ENCODE measurements around the gene RTEL1.
A peak's percentile ranks its signal among the peaks of the same experiment; 100 is the strongest.
"Not testable (repeated sequence)": the region's sequence is repeated elsewhere in the genome, so short reads cannot be mapped to it uniquely, and the experiment has no call there.

Gene RTEL1

GRCh38 chr20:63628246-63628975 lies 29.7 kb upstream of the RTEL1 start:
- DNase-seq = no peak

DNA sequence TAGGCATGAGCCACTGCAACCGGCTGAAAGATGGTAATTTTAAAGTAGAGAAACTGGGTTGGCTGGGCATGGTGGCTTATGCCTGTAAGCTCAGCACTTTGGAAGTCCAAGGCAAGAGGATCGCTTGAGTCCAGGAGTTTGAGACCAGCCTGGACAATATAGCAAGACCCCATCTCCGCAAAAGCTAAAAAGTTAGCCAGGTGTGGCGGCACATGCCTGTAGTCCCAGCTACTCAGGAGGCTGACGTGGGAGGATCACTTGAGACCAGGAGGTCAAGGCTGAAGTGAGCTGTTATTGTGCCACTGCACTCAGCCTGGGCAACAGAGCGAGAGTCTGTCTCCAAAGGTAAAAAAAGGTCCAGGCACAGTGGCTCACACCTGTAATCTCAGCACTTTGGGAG lies 27.2 kb upstream of the RTEL1 start:
- not testable (repeated sequence) for DNase-seq

DNA sequence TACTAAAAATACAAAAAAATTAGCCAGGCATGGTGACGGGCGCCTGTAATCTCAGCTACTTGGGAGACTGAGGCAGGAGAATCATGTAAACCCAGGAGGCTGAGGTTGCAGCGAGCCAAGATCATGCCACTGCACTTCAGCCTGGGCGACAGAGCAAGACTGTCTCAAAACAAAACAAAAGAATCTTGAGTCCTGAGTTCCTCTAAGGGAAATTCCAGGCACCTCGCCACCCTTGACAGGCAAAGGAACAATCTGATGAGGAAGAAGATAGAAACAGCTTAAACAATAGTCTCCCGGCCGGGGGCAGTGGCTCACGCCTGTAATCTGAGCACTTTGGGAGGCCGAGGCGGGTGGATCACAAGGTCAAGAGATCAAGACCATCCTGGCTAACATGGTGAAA lies 26.7 kb upstream of the RTEL1 start:
- DNase-seq = not testable (repeated sequence)

DNA sequence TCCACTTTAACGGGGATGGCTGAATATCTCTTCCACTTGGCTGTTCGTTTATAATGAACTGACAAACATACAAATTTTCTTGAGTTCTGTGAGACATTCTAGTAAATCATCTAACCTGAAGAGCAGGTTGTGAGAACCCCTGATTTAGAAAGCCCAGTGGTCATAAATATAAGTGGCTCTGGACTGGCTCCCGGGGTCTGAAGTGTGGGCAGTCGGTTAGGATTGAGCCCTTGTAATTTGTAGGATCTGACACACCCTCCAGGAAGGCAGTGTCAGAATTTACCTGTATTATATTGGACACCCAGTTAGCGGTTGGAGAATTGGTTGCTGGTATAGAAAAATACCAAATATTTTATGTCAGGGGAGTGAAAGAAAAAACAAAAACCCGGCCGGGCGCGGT lies 24.4 kb upstream of the RTEL1 start:
- DNase-seq = no peak

DNA sequence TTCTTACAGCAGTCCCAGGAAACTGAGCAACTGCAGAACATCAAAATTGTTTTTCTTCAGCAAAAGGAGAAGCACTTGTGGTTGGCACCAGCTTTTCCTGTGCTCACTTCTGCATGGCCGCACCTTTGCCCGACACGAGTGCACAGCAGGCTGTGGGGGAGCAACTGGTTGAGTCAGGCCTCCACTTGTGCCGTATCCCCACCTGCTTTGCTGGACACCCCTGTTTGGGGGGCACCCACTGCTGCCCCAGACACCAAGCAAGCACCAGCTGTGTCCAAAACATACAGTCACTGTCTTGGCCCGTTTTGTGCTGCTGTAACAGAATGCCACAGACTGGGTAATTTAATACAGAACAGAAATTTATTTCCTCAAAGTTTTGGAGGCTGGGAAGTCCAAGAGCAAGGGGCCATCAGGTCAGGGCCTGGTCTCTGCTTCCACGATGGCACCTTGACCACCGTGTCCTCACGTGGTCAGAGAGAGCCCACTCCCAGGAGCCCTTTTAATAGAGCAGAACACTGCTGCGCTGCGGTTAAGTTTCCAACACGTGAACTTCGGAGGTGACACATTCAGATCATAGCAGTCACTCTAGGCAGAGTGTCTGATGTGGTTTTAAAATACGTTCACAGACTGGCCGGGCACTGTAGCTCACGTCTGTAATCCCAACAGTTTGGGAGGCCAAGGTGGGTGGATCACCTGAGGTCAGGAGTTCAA lies 22.5 kb upstream of the RTEL1 start:
- DNase-seq = peak; percentile 72

DNA sequence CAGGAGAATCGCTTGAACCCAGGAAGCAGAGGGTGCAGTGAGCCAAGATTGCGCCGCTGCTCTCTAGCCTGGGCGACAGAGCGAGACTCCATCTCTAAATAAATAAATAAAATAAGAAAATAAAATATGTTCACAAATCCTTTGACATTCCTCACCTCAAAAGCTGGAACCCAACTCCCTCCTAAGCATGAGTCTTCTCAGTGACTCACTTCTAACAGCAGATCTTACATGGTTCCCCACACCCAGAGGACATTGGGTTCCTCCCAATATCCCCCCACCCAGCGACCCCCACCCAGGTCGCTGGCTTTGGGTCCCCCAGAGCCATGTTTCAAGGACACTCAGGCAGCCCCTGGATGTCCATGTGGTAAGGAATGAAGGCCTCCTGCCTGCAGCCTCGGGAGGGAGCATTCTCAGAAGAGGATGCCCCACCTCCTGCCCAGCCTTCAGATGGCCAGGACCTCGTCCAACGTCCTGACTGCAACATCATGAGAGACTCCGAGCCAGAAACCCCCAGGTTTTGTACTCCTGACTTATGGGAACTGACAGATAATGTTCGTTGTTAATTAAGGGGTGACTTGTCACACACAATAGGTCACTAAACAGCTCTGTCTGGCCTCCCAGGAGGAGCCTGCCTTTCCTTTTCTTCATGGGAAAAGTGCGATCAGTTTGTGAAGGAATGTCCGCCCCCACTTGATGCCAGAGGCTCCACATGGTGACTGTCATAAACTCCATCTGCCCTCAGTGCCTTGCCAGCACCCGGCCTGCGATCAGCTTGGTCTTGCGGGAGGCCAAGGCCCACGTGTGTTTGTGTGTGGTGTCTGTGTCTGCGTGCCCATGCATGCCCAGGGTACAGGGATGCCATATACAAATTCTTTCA lies 21.1 kb upstream of the RTEL1 start:
- no peak for DNase-seq

GRCh38 chr20:63639093-63639975 lies 18.8 kb upstream of the RTEL1 start:
- no peak for DNase-seq

DNA sequence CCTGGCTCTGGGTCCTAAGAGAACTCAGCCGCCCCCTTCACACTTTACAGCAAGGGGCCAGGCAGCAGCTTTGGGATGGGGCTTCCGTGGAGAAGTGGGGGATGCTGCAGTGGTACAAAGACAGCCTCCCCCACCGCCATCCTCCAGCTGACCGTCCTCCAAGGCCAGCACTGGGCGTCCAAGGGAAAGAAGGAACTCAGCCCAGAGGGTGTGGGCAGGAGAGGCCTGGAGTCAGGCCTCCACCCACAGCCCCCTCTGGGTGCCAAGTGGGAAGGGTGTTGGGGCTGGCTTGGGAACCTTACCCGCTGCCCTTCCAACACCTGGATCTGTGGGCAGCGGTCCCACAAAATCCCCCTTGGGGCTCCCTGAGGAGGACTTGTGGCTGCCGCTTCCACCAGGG lies 18.0 kb upstream of the RTEL1 start:
- DNase-seq = no peak

DNA sequence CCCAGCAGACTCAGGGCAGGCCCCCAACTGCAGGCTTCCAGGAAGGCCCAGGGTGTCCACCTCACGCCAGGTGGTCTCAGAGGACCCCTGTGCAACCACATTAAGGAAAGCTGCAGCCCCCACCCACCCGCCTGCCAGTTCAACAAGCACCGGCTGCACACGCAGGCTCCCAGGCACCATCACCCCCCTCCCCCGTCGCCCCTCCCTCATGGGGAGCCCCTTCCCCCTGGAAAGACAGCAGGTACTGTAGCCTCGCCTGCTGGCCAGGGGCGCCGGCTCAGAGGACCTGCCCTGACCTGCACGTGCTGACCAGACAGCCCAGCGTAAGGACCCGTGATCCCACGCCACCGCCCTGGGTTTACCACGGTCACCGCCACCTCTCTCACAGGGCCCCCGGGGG lies 17.4 kb upstream of the RTEL1 start:
- not testable (repeated sequence) for DNase-seq

DNA sequence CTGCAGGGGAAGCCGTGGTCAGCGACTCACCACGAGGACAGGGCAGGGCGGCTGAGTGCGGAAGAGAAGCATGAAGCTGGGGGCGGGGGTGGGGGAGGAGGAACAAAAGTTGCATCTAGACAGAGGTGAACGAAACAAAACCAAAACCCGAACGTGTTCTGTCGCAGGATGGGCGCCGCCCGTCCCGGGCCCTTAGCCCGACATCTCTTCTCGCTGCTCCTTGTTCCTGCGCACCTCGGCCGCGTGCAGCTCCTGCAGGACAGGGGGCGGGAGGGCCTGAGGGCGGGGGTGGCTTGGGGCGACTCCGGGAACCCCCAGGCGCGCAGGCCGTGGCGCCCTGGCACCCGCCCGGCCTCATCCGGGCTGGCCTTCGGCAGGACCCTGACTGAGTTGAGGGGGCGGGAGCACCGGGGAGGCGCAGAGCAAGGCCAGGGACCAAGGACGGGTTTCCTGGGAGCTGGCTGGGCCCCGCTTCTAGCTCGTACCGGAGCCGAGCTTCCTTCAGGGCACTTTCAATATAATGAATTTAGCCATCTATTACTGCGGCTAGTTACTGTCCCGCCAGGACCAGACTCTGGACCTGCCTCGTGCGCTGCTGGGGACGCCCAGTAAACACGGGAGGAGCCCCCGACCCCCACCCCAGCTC lies 16.8 kb upstream of the RTEL1 start:
- DNase-seq = peak; percentile 57

- peak; percentile 93 for DNase-seq
Measured at GRCh38 chr20:63641792-63642523, 16.2 kb upstream of the RTEL1 start.

- no peak for DNase-seq
Measured at GRCh38 chr20:63642527-63643247, 15.4 kb upstream of the RTEL1 start.

- DNase-seq = no peak
Measured at GRCh38 chr20:63643499-63643898, 14.6 kb upstream of the RTEL1 start.

DNA sequence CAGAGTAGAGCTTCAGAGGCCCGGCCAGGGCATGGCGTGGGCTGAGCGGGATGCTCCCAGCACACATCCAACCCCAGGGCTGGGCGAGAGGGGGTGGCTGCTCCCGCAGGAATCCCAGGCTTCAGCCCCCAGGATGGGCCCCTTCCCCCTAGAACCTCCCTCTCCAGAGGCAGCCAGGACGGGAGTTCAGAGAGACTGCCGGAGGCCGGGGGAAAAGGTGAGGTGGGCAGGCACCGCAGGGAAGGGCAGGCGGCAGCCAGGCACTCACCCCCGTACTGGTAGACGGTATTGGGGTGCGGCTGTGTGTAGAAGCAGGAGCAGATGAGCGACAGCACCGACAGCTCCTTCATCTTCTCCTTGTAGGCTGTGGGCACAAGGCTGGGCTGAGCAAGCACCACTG lies 14.2 kb upstream of the RTEL1 start:
- no peak for DNase-seq

DNA sequence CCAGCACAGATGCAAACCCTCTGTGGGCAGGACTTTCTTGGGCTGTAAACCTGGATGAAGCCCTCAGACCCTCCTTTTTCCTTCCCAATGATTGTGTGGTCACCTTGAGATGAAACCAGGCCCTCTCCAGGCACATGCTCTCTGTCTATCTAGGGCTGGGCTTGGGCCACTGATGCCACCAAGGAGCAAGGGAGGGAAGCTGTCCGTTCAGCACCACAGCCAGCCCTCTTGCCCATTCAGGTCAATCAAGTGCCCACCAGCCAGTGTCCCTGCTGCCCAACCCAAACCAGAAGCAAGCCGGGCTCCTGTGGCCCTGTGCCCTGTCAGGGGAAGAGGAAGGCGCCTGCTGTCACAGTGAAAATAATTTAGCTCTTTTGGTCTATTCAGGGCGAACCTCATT lies 12.9 kb upstream of the RTEL1 start:
- no peak for DNase-seq

GRCh38 chr20:63648190-63648589 lies 9.9 kb upstream of the RTEL1 start:
- no peak for DNase-seq

- no peak for DNase-seq
Measured at GRCh38 chr20:63648895-63649589, 9.1 kb upstream of the RTEL1 start.

- not testable (repeated sequence) for DNase-seq
Measured at GRCh38 chr20:63650486-63650885, 7.6 kb upstream of the RTEL1 start.

DNA sequence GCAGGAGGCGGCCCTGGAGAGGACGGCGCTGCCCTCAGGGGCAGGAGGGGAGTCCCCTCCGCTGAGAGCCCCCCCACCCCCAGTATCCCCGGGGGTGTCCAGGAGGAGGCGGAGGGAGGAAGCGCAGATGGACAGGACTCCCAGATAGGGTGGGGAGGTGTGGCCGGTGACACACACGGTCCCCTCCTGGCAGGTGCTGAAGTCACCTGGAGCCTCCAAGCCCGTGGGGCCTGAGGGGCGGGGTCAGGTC lies 6.2 kb upstream of the RTEL1 start:
- no peak for DNase-seq
